GM23248 (cell line): ENCODE measurements around the gene NXPE4.

Experiments used
- EZH2 ChIP-seq: fragments of 200-600 bp; sonication (generic); IDR thresholded peaks from 2 replicates; pipeline ENCODE4 v1.6.1; 2018; ENCODE audit warnings: antibody characterized with exemption, mild to moderate bottlenecking; ENCODE audit not compliant: insufficient read depth, poor library complexity, severe bottlenecking
- EZH2phosphoT487 ChIP-seq: fragments of 200-600 bp; sonication (generic); IDR thresholded peaks from 2 replicates; pipeline ENCODE4 v1.6.1; 2018; ENCODE audit warnings: antibody characterized with exemption, moderate library complexity, mild to moderate bottlenecking, low read depth; ENCODE audit not compliant: insufficient read depth

DNA sequence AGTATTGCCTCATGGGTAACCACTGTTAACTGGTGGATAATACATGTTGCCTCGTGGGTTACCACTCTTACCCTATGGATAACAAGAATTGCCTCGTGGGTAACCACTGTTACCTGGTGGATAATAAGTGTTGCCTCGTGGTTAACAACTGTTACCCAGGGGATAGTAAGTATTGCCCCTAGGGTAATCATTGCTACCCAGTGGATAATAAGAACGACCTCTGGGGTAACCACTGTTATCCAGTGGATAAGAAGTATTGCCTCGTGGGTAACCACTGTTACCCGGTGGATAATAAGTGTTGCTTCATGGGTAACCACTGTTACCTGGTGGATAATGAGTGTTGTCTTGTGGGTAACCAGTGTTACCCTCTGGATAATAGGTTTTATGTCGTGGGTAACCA lies 28.1 kb upstream of the NXPE4 start:
- TF ChIP-seq EZH2 = no peak
- TF ChIP-seq EZH2phosphoT487 = no peak
